K562 (cell line): Measurements from ENCODE around the gene ZDHHC19. TPM values are rescaled to one million over a fixed set of nuclear protein-coding genes. Genes with fewer than 3 reads are reported as not detected.

ENCODE experiments used
- CBX3 ChIP-seq, 2 experiments: IDR thresholded peaks; 1 replicate in 1 of 2; 2 replicates in 1 of 2; pipeline ENCODE4 v1.6.1; 2012; ENCODE audit warnings: inconsistent platforms in 2 of 2, low read length in 2 of 2, borderline replicate concordance in 1 of 2, control low read depth in 1 of 2
- EGR1 ChIP-seq: fragments of 450-650 bp; conservative IDR thresholded peaks from 2 replicates; pipeline ENCODE4 v1.6.1; 2017; ENCODE audit warnings: mild to moderate bottlenecking
- XRCC5 ChIP-seq: fragments of 200-400 bp; formaldehyde crosslinking; IDR thresholded peaks from 2 replicates; pipeline ENCODE4 v1.6.1; 2017; ENCODE audit warnings: low read depth, mild to moderate bottlenecking, low read length
- polyA plus RNA-seq, 8 experiments: library from polyadenylated mRNA; depleted of rRNA in 4 of 8; stranded (reverse) in 5 of 8; unstranded in 3 of 8; fragments of >200 nt; fragmentation: Nextera tagmentation in 2 of 8; fragmentation: Illumina TruSeq in 1 of 8; extraction: Ambion mirVana in 2 of 8; extraction: Trizol in 1 of 8; gene quantifications; 2 replicates each; pipeline versions ENCODE4 v1.2.1 to v1.2.3, GENCODE V29; 2011 to 2014; ENCODE audit warnings: inconsistent platforms in 1 of 8, missing spikeins in 1 of 8
- total RNA-seq, 7 experiments: library from RNA; depleted of rRNA in 6 of 7; stranded (reverse); fragments of >200 nt in 6 of 7; fragmentation: Illumina TruSeq in 2 of 7; extraction: Trizol in 2 of 7; gene quantifications; 2 replicates each; pipeline versions ENCODE4 v1.2.1 to v1.2.3, GENCODE V29; 2011 to 2021; ENCODE audit warnings: low replicate concordance in 1 of 7
- TF ChIP-seq, protein P1 (sequence below): sonication (generic); formaldehyde crosslinking; IDR thresholded peaks from 2 replicates; pipeline ENCODE4 v1.8.1; 2023; ENCODE audit warnings: missing genetic modification reagents, mild to moderate bottlenecking, borderline replicate concordance
- TF ChIP-seq, protein P2 (sequence below): fragments of 250-450 bp; sonication (Bioruptor Pico); IDR thresholded peaks from 2 replicates; pipeline ENCODE4 v1.8.0; 2021; ENCODE audit warnings: moderate library complexity, mild to moderate bottlenecking, inconsistent platforms
- TF ChIP-seq, protein P3 (sequence below), 2 experiments: fragments of 450-650 bp in 1 of 2; sonication (generic) in 1 of 2; formaldehyde crosslinking; conservative IDR thresholded peaks; 2 replicates each; pipeline versions ENCODE4 v1.4.0 to v1.8.1; 2020 to 2022; ENCODE audit warnings: mild to moderate bottlenecking in 1 of 2, missing genetic modification reagents in 1 of 2

Gene ZDHHC19
- total and polyA plus RNA-seq, 9 of the 15 experiments (the other 6 are each of a cell fraction or from before 2014, with no cell fraction given): 0.40 to 5.5 (median 1.1) TPM

DNA sequence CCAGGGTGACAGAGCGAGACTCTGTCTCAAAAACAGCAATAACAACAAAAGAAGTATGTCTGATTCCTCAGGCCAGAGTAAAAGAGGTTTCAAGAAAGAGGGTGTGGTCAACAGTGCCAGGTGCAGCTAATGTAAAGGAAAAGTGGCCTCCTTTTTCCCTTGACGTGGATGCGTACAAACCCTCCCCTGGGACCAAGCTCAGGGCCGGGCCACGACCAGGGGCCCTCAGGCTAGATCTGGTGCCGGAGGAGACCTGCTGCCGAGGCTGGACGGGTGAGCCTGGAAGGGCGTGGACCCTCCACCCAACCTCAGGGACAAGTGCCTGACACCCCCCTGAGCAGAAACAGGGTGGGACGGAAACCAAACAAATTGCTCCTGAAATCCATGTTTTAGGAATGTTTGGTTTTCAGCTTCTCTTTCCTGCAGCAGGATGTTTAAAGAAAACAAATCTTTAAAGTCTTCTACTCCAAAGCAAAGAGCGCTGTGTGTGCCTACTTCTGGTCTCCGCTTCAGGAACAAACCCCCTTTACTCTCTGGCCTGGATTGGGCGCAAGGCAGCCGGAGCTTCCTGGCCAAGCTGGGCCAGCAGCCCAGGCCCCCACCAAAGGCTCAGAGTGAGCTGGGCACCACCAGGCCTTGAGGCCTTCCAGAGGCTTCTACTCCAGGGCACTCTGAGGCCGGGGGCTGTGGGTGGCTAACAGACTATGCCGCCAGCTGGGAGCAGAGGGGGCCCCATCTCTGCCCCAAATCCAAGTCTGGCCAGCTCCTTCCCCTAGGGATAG is 21.4 kb downstream of the ZDHHC19 start (continued):
- TF ChIP-seq, protein P1, sequence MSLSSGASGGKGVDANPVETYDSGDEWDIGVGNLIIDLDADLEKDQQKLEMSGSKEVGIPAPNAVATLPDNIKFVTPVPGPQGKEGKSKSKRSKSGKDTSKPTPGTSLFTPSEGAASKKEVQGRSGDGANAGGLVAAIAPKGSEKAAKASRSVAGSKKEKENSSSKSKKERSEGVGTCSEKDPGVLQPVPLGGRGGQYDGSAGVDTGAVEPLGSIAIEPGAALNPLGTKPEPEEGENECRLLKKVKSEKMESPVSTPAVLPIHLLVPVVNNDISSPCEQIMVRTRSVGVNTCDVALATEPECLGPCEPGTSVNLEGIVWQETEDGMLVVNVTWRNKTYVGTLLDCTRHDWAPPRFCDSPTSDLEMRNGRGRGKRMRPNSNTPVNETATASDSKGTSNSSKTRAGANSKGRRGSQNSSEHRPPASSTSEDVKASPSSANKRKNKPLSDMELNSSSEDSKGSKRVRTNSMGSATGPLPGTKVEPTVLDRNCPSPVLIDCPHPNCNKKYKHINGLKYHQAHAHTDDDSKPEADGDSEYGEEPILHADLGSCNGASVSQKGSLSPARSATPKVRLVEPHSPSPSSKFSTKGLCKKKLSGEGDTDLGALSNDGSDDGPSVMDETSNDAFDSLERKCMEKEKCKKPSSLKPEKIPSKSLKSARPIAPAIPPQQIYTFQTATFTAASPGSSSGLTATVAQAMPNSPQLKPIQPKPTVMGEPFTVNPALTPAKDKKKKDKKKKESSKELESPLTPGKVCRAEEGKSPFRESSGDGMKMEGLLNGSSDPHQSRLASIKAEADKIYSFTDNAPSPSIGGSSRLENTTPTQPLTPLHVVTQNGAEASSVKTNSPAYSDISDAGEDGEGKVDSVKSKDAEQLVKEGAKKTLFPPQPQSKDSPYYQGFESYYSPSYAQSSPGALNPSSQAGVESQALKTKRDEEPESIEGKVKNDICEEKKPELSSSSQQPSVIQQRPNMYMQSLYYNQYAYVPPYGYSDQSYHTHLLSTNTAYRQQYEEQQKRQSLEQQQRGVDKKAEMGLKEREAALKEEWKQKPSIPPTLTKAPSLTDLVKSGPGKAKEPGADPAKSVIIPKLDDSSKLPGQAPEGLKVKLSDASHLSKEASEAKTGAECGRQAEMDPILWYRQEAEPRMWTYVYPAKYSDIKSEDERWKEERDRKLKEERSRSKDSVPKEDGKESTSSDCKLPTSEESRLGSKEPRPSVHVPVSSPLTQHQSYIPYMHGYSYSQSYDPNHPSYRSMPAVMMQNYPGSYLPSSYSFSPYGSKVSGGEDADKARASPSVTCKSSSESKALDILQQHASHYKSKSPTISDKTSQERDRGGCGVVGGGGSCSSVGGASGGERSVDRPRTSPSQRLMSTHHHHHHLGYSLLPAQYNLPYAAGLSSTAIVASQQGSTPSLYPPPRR: no peak
- TF ChIP-seq, protein P2, sequence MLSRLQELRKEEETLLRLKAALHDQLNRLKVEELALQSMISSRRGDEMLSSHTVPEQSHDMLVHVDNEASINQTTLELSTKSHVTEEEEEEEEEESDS (CRISPR knock-in tag): no peak
- TF ChIP-seq CBX3 (IDR thresholded peaks at IDR 0.05; ENCODE audit: borderline replicate concordance in 1 of 2, low read length in 2 of 2): no peak
- no peak for TF ChIP-seq EGR1
- no peak for TF ChIP-seq XRCC5
- TF ChIP-seq, protein P3, sequence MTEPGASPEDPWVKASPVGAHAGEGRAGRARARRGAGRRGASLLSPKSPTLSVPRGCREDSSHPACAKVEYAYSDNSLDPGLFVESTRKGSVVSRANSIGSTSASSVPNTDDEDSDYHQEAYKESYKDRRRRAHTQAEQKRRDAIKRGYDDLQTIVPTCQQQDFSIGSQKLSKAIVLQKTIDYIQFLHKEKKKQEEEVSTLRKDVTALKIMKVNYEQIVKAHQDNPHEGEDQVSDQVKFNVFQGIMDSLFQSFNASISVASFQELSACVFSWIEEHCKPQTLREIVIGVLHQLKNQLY (CRISPR knock-in tag; conservative IDR thresholded peaks at IDR 0.05): no peak
